Measurements from ENCODE around the gene URB1.

GRCh38 chr21:32261929-32262328 lies 130.9 kb downstream of the URB1 start:
- no peak for TF ChIP-seq POLR2A (IDR thresholded peaks at IDR 0.05; ENCODE audit: control extremely low read depth in 1 of 2, low read depth in 2 of 2, low read length in 2 of 2)
- no peak for TF ChIP-seq CREB1 (IDR thresholded peaks at IDR 0.05)
- TF ChIP-seq, protein P1, sequence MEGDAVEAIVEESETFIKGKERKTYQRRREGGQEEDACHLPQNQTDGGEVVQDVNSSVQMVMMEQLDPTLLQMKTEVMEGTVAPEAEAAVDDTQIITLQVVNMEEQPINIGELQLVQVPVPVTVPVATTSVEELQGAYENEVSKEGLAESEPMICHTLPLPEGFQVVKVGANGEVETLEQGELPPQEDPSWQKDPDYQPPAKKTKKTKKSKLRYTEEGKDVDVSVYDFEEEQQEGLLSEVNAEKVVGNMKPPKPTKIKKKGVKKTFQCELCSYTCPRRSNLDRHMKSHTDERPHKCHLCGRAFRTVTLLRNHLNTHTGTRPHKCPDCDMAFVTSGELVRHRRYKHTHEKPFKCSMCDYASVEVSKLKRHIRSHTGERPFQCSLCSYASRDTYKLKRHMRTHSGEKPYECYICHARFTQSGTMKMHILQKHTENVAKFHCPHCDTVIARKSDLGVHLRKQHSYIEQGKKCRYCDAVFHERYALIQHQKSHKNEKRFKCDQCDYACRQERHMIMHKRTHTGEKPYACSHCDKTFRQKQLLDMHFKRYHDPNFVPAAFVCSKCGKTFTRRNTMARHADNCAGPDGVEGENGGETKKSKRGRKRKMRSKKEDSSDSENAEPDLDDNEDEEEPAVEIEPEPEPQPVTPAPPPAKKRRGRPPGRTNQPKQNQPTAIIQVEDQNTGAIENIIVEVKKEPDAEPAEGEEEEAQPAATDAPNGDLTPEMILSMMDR (IDR thresholded peaks at IDR 0.05; ENCODE audit: control extremely low read depth in 1 of 3, insufficient read depth in 1 of 3, low read depth in 1 of 3, low read length in 3 of 3), result no peak
- TF ChIP-seq POLR2AphosphoS5 (IDR thresholded peaks at IDR 0.05; ENCODE audit: low read depth, low read length), result no peak
- TF ChIP-seq EGR1 (IDR thresholded peaks at IDR 0.05; ENCODE audit: borderline replicate concordance, low read depth, low read length), result no peak
- TF ChIP-seq, protein P2, sequence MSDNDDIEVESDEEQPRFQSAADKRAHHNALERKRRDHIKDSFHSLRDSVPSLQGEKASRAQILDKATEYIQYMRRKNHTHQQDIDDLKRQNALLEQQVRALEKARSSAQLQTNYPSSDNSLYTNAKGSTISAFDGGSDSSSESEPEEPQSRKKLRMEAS (IDR thresholded peaks at IDR 0.05), result no peak
- no peak for TF ChIP-seq SRF (IDR thresholded peaks at IDR 0.05; ENCODE audit: low read depth, low read length)
- no peak for TF ChIP-seq BRCA1 (IDR thresholded peaks at IDR 0.05; ENCODE audit: low read depth, low read length)
- TF ChIP-seq JUND (IDR thresholded peaks at IDR 0.05; ENCODE audit: low read length), result no peak
- TF ChIP-seq GABPA (IDR thresholded peaks at IDR 0.05; ENCODE audit: borderline replicate concordance, insufficient read depth, low read length), result no peak
- no peak for TF ChIP-seq RAD21 (IDR thresholded peaks at IDR 0.05 in 1 of 2, conservative IDR thresholded peaks at IDR 0.05 in 1 of 2; ENCODE audit: low read depth in 2 of 2, low read length in 2 of 2)
- TF ChIP-seq SP1 (IDR thresholded peaks at IDR 0.05; ENCODE audit: low read depth, low read length), result no peak
- TF ChIP-seq BCL11A (IDR thresholded peaks at IDR 0.05; ENCODE audit: low read depth in 2 of 2, low read length in 2 of 2), result no peak
- no peak for TF ChIP-seq ZNF274 (IDR thresholded peaks at IDR 0.05; ENCODE audit: borderline replicate concordance, extremely low read depth, low read length)
